HEK293 (cell line): ENCODE results near the gene SCN8A.

Experiments used
- SP2 ChIP-seq: fragments of 450-650 bp; formaldehyde crosslinking; IDR thresholded peaks from 2 replicates; pipeline ENCODE4 v1.5.1; 2016; ENCODE audit warnings: missing biosample characterization, missing genetic modification characterization
- YY1 ChIP-seq: fragments of 450-650 bp; formaldehyde crosslinking; IDR thresholded peaks from 2 replicates; pipeline ENCODE4 v1.5.1; 2018; ENCODE audit warnings: missing biosample characterization, missing genetic modification characterization
- ZNF121 ChIP-seq: fragments of 450-650 bp; formaldehyde crosslinking; IDR thresholded peaks from 2 replicates; pipeline ENCODE4 v1.5.1; 2016; ENCODE audit warnings: missing biosample characterization, missing genetic modification characterization
- ZNF202 ChIP-seq: fragments of 450-650 bp; formaldehyde crosslinking; IDR thresholded peaks from 2 replicates; pipeline ENCODE4 v1.5.1; 2016; ENCODE audit warnings: missing biosample characterization, missing genetic modification characterization, borderline replicate concordance
- ZNF221 ChIP-seq: fragments of 450-650 bp; formaldehyde crosslinking; IDR thresholded peaks from 2 replicates; pipeline ENCODE4 v1.5.1; 2017; ENCODE audit warnings: missing biosample characterization, missing genetic modification characterization, borderline replicate concordance
- ZNF335 ChIP-seq: fragments of 450-650 bp; formaldehyde crosslinking; conservative IDR thresholded peaks from 2 replicates; pipeline ENCODE4 v1.5.1; 2016; ENCODE audit warnings: missing biosample characterization, missing genetic modification characterization
- ZNF529 ChIP-seq: fragments of 450-650 bp; formaldehyde crosslinking; IDR thresholded peaks from 2 replicates; pipeline ENCODE4 v1.5.1; 2017; ENCODE audit warnings: missing genetic modification characterization, missing biosample characterization; ENCODE audit not compliant: insufficient replicate concordance
- TF ChIP-seq, protein P1 (sequence below): fragments of 450-650 bp; formaldehyde crosslinking; IDR thresholded peaks from 2 replicates; pipeline ENCODE4 v1.5.1; 2016; ENCODE audit warnings: missing biosample characterization, missing genetic modification characterization
- TF ChIP-seq, protein P2 (sequence below): fragments of 450-650 bp; formaldehyde crosslinking; IDR thresholded peaks from 2 replicates; pipeline ENCODE4 v1.5.1; 2016; ENCODE audit warnings: missing biosample characterization, missing genetic modification characterization
- TF ChIP-seq, protein P3 (sequence below): fragments of 450-650 bp; formaldehyde crosslinking; IDR thresholded peaks from 2 replicates; pipeline ENCODE4 v1.5.1; 2016; ENCODE audit warnings: missing biosample characterization, missing genetic modification characterization
- TF ChIP-seq, protein P4 (sequence below): fragments of 450-650 bp; formaldehyde crosslinking; IDR thresholded peaks from 2 replicates; pipeline ENCODE4 v1.5.1; 2017; ENCODE audit warnings: missing biosample characterization, missing genetic modification characterization
- TF ChIP-seq, protein P5 (sequence below): fragments of 450-650 bp; formaldehyde crosslinking; IDR thresholded peaks from 2 replicates; pipeline ENCODE4 v1.5.1; 2016; ENCODE audit warnings: missing biosample characterization, missing genetic modification characterization, low read depth

DNA sequence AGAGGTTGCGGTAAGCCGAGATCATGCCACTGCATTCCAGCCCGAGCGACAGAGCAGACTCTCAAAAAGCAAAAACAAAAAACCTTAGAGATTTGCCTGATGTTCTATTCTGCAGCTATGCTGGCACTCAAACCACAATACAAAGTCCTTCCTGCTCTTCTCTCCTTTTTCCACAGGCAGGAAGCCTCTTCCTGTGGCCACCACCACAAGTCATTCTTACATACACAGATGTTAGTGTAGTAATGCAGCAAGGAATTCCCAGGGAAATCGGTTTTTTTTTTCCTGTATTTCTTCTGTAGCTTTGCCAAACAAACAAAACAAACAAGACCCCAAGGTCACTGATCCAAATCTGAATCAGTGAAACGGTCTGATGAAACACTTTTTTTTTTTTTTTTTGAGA is 153.2 kb downstream of the SCN8A start:
- TF ChIP-seq ZNF202 (tag by site-specific recombination) (no peak), YY1 (tag by site-specific recombination) (no peak), SP2 (tag by site-specific recombination) (no peak), ZNF121 (no peak), ZNF335 (tag by site-specific recombination) (no peak), ZNF221 (tag by site-specific recombination) (no peak), ZNF529 (no peak)
- TF ChIP-seq, protein P1, sequence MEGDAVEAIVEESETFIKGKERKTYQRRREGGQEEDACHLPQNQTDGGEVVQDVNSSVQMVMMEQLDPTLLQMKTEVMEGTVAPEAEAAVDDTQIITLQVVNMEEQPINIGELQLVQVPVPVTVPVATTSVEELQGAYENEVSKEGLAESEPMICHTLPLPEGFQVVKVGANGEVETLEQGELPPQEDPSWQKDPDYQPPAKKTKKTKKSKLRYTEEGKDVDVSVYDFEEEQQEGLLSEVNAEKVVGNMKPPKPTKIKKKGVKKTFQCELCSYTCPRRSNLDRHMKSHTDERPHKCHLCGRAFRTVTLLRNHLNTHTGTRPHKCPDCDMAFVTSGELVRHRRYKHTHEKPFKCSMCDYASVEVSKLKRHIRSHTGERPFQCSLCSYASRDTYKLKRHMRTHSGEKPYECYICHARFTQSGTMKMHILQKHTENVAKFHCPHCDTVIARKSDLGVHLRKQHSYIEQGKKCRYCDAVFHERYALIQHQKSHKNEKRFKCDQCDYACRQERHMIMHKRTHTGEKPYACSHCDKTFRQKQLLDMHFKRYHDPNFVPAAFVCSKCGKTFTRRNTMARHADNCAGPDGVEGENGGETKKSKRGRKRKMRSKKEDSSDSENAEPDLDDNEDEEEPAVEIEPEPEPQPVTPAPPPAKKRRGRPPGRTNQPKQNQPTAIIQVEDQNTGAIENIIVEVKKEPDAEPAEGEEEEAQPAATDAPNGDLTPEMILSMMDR (tag by site-specific recombination) = no peak
- TF ChIP-seq, protein P2, sequence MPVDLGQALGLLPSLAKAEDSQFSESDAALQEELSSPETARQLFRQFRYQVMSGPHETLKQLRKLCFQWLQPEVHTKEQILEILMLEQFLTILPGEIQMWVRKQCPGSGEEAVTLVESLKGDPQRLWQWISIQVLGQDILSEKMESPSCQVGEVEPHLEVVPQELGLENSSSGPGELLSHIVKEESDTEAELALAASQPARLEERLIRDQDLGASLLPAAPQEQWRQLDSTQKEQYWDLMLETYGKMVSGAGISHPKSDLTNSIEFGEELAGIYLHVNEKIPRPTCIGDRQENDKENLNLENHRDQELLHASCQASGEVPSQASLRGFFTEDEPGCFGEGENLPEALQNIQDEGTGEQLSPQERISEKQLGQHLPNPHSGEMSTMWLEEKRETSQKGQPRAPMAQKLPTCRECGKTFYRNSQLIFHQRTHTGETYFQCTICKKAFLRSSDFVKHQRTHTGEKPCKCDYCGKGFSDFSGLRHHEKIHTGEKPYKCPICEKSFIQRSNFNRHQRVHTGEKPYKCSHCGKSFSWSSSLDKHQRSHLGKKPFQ = no peak
- TF ChIP-seq, protein P3, sequence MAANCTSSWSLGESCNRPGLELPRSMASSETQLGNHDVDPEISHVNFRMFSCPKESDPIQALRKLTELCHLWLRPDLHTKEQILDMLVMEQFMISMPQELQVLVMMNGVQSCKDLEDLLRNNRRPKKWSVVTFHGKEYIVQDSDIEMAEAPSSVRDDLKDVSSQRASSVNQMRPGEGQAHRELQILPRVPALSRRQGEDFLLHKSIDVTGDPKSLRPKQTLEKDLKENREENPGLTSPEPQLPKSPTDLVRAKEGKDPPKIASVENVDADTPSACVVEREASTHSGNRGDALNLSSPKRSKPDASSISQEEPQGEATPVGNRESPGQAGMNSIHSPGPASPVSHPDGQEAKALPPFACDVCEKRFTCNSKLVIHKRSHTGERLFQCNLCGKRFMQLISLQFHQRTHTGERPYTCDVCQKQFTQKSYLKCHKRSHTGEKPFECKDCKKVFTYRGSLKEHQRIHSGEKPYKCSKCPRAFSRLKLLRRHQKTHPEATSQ (tag by site-specific recombination) = no peak
- TF ChIP-seq, protein P4, sequence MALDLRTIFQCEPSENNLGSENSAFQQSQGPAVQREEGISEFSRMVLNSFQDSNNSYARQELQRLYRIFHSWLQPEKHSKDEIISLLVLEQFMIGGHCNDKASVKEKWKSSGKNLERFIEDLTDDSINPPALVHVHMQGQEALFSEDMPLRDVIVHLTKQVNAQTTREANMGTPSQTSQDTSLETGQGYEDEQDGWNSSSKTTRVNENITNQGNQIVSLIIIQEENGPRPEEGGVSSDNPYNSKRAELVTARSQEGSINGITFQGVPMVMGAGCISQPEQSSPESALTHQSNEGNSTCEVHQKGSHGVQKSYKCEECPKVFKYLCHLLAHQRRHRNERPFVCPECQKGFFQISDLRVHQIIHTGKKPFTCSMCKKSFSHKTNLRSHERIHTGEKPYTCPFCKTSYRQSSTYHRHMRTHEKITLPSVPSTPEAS (tag by site-specific recombination) = no peak
- TF ChIP-seq, protein P5, sequence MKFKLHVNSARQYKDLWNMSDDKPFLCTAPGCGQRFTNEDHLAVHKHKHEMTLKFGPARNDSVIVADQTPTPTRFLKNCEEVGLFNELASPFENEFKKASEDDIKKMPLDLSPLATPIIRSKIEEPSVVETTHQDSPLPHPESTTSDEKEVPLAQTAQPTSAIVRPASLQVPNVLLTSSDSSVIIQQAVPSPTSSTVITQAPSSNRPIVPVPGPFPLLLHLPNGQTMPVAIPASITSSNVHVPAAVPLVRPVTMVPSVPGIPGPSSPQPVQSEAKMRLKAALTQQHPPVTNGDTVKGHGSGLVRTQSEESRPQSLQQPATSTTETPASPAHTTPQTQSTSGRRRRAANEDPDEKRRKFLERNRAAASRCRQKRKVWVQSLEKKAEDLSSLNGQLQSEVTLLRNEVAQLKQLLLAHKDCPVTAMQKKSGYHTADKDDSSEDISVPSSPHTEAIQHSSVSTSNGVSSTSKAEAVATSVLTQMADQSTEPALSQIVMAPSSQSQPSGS = no peak
